GM21576 (cell line): ENCODE results near the gene ZC3HAV1.
A peak's percentile ranks its signal among the peaks of the same experiment; 100 is the strongest.
"Not testable (repeated sequence)": the region's sequence is repeated elsewhere in the genome, so short reads cannot be mapped to it uniquely, and the experiment has no call there.

Experiments
- ATAC-seq: cut with Tn5 transposase; IDR thresholded peaks from one replicate; pipeline ENCODE4 v1.9.1; 2021; ENCODE audit warnings: mild to moderate bottlenecking, moderate library complexity; ENCODE audit not compliant: unreplicated experiment

Gene ZC3HAV1

DNA sequence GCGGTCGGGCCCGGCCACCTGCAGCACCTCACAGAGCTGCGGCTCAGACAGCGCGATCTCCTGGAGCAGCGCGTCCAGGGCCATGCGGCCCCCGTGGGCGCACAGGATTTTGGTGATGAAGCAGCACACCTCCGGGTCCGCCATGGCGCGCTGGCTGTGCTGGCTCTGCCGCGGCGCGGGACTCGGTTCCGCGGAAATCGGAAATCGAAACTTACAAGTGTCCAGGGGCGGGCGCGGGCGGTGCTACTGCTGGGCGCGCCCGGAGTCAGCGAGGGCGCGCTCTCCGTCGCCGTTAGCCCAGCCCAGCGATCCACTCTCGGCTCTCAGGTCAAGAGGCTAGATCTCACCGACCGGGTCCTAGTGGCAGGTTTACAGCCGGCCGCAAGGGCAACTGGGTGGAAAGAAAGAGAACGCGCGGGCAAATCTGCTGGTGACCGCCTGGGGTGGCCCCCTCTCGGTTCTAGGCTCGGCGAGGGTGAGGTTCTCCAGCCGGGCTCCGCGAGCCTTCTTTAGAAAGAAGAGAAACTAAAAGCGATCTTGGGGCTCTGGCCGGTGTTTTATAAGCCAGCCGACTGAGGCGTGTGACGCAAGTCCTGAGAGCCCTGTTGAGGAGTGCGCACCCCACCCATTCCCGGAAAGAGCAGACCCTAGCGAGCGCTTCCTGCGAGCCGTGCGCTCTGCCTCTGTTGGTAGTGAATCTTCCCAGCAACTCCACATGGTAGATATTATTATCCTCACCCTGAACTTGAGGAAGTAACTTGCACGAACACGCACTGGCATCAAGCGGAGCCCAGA, at the start of gene ZC3HAV1:
Gene ZC3HAV1, minus strand, starts transcription at position 533 of the 795 bp plus-strand sequence. Its CDS starts 389 bp downstream, at position 144.
- peak; percentile 69 for ATAC-seq

DNA sequence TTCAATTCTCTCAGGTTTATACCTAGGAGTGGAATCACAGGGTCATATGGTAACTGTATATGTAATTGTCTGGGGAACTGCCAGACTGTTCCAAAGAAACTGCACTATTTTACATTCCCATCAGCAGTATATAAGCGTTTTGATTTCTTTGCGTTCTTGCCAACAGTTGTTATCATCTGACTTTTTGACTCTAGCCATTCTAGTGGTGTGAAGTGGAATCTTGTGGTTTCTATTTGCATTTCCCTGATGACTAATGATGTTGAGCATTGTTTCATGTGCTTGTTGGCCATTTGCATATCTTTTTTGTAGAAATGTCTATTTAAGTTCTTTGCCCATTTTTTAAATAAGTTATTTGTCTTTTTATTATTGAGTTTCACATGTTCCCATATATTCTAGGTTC, 44.3 kb upstream of the ZC3HAV1 start:
- no peak for ATAC-seq

DNA sequence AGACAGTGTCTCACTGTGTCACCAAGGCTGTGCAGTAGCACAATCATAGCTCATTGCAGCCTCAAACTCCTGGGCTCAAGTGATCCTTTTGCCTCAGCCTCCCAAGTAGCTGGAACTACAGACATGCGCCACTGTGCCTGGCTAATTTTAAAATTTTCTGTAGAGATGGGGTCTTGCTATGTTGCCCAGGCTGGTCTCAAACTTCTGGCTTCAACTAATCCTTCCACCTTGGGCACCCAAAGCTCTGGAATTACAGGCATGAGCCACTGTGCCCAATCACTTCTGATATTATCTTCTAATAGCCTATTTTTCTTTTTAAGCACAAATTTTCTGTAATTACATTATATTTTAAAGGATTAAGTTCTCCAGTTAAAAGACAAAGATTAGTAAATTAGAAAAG, 42.6 kb upstream of the ZC3HAV1 start:
- ATAC-seq = no peak

DNA sequence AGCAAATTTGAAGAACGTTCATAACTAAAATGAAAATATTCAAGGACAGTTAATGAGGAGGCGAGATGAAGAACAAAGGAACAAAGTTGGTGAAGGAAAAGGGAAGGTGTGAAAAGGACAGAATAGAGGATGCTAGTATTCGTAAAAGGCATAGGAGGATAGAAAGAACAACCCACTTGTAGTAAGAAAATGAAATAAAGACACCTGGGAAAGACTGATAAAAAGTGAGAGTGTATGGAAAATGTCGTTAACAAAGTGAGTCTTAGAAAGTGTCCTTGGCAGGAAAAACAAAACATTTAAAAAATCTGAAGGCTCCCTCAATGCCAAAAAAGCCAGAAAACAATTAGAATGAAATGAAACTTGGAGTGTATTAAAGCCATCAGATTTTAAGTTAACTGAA, 29.6 kb upstream of the ZC3HAV1 start:
- no peak for ATAC-seq

DNA sequence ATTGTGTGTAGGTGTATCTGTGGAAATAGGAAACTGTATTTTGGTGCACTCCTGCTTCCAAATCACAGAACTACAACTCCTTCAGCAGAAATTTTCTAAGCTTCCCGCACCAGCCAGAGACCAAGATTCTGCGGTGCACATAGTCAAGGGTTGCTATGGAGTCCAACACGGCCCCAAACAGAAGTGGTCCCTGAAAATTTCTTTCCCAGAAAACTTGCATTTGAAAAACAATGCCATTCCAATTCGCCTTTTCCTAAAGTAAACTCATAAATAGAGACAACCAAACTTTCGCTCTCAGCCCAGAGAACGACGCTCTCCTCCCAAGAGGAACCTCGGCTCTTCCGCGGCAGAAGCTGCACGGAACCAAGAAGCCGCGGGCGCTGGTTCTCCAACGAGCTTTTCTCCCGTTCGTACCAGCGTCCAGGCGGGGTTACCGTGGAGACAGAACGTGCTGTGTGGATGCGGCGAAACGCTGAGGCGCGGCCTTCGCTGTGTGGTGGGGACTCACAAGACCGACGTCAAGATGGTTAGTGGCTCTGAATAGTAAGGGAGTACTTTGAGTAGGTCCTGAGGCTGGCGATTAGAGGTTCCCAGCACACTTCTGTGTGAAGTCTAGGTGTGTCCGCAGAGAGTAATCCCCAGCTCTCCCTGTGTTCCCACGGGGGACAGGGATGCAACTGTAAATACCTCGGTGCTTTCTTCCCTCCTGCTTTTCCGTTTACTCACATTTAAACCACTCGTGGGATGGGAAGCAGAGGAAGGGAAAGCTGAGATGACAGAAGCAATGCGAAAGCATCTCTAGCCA, 24.0 kb upstream of the ZC3HAV1 start:
- ATAC-seq = peak; percentile 98

DNA sequence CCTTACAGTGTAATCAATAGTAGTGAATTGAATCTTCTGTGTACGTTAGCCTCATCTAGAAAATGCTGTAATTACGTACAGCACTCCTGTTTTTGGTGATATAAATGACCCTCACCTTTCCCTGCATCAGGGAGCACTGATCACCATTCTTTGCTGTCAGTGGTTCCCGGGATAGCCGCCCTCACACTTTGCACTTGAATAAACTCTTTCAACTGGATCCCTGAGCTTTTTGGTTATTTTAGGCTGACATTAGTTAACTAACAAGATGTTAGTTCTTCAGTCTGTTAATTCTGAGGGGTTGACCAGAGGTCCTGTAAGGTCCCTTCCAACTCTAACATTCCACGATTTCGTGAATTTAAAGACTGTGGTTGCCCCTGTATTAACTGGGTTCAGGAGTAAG, 23.4 kb upstream of the ZC3HAV1 start:
- no peak for ATAC-seq

DNA sequence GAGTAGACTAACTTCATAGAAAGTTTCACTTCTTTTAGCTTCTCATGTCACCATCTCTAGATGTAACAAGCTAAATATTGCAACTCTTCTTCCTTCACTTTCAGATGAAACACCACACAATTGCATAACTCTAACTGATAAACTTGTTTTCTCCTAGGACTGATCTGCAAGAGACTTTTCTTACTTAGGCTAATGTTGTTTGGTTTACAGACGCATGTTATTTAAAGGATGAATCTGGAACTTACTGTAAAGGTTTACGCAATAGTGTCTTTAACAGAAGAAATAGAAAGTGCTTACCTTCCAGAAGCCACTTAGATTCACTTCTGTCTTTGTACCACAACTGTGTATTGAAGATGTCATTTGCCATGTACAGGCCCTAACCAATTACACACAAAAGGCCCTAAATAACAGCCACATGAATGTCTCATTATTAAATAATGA, 22.1 kb upstream of the ZC3HAV1 start:
- no peak for ATAC-seq

DNA sequence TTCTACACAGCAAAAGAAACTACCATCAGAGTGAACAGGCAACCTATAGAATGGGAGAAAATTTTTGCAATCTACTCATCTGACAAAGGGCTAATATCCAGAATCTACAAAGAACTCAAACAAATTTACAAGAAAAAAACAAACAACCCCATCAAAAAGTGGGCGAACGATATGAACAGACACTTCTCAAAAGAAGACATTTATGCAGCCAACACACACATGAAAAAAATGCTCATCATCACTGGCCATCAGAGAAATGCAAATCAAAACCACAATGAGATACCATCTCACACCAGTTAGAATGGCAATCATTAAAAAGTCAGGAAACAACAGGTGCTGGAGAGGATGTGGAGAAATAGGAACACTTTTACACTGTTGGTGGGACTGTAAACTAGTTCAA, 20.3 kb upstream of the ZC3HAV1 start:
- ATAC-seq = not testable (repeated sequence)

DNA sequence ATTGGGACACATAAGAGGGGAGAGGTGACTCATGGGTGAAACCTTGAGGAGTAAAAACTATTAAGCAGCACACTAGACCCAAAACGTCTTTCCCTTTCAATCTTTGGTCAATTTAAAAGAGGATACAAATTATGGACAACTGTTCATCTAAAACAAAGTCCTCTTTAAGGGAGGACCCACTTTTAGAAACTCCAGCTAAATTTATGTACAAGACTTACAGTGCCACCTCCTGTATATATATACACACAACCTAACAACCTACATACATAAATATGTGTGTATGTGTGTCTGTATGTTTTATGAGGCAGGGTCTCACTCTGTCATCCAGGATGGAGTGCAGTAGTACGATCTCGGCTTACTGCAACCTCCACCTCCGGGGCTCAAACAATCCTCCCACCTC, 18.1 kb upstream of the ZC3HAV1 start:
- ATAC-seq = no peak

DNA sequence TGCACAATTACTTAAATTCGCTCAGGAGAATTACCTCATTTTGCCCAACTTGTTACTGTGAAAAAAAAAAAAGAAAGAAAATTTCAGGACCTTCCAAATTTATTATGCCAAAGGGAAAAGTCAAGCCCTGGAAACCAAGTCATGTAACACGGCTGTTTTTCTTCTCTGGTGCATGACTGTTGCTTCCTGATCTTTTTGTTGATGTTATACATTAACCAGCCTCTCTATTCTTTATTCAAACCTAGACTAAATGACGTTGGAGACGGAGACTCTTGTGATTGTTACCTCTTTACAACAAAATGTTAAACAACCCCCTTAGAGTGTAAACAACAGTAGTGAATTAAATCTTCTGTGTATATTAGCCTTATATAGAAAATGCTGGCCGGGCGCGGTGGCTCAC, 16.1 kb upstream of the ZC3HAV1 start:
- ATAC-seq = no peak

DNA sequence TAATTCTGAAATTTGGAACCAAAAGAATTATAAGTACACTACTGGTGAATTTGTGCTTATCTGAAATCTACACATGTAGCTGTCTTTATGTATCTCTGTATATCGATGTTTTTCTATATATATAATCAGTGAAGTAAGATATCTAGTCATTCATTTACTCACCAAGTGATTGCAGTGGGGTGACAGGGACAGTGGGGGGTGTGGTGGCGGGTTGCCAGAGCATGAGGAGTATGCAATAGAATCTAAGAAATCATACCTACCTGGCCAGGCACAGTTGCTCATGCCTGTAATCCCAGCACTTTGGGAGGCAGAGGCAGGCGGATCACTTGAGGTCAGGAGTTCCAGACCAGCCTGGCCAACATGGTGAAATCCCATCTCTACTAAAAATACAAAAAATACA, 15.5 kb upstream of the ZC3HAV1 start:
- not testable (repeated sequence) for ATAC-seq

DNA sequence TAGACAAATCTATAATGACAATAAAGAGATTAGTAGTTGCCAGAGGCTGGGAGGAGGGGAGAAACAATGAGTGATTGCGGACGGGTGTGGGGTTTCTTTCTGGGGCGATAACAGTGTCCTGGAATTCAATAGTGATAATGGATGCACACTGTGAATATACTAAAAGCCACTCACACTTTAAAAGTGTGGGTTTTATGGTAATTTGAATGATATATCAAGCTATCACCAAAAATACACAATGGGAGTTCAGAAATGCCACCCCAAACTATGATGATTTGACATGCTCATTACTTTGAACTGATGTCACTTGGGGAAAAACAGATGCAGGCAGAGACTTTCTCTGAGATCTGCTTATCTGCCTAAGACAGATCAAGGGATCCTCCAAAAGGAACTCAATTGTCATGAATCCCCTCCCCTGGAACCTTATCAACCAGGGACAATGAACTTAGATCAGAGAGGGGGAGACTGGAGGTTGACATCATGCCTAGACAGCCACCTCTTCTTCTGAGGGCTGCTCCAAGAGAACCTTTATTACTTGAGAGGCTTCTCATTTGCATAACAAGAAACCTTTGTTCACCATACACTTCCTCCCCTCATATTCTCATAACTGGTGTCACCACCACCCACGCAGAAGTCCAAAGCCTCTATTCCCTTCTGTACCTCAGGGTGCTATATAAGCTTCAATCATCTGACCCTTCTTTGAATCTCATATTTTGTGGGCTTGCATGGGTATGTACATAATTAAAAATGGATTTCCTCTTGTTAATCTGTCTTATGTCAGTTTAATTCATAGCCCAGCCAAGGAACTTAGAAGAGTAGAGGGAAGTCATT, 14.8 kb upstream of the ZC3HAV1 start:
- peak; percentile 70 for ATAC-seq

DNA sequence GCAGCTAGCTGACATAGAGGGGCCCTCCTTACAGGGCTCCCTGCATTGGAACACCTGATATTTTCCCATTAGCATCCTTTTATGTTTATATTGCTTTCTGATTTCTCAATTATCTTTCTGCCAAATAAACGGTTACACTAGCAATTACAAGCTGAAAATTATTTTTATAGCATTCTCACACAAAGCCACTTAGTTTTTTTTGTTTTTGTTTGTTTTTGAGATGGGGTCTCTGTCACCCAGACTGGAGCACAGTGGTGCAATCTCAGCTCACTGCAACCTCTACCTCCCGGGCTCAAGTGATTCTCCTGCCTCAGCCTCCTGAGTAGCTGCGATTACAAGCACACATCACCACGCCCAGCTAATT, 9.9 kb upstream of the ZC3HAV1 start:
- ATAC-seq = no peak

DNA sequence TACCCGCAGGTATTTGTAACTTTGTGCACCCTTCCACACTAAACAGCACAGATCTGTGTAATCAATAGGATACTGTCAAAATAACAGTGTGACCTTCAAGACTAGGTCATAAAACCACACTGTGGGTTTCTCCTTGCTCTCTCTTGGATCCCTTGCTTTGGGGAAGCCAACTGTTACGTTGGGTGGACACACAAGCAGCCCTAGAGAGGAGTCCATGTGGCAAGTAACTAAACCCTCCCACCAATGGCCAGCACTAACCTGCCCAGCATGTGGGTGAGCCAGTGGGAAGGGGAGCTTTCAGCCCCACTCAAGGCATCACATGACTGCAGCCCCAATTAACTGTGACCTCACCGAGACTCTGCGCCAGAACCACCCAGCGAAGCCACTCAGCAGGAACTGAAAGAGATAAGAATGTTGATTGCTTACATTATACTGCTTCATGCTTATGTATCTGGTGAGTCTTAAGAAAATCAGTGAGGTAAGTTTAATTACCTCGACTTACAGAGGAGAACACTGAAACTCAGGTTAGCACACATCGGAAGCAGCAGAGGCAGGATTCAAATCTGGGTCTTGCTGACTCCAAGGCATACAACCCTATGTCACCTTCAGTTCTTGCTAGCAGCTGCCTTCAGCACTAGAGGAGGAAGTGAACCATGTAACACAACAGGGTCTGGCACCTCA, 9.4 kb upstream of the ZC3HAV1 start:
- ATAC-seq = peak; percentile 80

DNA sequence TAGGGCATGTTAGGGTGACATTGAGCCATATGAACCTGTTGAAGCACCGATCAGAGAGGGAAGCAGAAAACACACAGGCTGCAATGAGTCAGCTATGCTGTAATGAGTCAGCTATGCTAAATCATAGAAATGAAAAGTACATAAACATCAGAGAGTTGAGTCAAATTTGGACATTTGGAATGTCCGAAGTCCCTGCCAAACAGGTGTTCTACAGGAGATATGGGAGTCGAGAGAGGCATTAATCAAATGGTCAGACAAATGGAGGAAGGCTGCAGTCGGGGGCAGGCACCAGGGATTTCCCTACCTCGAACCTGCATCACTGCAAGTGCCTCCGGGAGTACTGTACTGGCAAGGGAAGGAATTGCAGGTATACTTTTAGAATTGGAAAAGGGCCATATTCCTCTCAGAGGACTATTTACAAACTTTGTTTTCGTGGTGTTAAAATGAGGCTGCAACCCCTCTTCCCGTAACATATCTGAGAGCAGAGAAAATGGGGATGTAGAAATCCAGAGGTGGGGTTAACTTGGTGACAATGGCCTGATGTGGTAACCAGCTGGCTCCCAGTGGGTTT, 8.8 kb upstream of the ZC3HAV1 start:
- peak; percentile 68 for ATAC-seq

DNA sequence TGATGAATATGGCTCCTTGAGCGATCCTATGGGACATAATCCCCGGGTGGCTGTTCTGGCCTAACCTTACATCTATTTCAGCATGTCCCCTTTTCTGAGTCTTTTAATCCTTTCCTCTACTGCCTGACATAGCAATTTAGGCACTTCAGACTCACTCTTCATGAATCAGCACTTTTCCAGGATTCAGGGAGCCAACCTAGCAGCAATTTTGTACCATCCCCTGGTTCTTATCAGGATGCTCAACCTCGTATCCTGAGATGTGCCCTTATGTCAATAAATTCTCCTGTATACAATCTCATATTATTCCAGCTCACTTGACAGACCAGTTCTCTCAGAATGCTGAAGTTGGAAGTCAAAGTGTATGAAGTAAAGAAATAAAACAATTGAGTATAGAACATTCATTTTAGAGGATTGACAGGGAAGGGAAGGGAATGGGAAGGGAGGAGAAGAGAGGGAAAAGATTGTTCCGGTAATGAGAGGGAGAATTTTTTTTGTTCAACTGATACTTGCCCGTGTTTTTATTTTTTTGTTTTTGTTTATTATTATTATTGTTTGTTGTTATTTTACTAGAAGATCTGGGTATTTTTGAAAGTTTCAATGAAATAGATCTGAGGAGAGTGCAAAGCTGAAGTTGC, 8.2 kb upstream of the ZC3HAV1 start:
- no peak for ATAC-seq

DNA sequence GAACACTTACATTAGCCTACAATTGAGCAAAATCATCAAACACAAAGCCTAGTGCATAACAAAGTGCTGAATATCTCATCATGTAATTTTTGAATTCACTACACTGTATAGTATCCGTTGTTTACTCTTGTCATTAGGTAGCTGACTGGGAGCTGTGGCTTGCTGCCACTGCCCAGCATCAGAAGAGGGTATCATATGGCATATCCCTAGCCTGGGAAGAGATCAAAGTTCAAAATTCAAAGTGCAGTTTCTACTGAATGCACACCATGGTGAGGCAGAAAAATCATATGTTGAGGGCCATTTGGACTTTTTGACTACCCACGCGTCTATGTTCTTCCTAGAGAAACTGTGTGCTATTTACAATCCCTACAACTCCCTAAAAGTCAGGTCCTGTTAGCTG, 7.5 kb upstream of the ZC3HAV1 start:
- ATAC-seq = no peak

DNA sequence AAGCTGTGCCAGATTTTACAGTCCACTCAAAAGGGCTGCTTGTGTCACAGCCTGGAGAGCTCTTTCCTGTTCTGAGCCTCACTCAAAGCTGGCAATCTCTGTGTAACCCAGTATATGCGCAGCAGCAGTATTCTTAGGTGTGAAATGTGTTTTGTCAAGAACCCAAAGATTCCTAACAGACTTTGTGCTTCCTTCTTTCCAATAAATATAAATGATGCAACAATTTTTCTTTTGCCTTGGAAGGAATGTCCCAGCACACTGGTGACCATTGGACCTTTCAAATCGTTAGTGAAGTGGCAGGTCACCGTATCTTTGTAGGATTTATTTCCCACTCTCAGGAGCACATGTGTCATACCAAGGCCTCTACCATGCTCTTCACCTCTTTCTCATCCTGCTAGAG, 5.6 kb upstream of the ZC3HAV1 start:
- ATAC-seq = no peak

DNA sequence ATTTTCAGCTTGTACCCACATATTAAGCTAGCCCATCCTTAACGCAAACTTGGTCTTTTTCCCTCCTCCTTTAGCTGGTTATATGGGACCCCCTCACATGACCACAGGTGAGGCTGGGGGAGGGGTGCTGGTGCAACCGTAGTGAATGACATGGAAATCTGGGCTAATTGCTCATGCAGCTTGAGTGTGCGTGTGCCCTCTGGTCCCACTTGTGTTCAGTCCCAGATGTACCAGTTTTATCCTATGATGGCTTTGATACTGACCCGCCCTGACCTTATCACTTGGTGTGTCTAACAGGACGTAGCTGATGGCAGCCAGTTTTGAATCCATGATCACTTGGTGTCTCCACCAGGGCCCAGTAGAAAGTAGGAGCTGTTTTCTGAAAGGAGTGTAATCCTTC, 5.1 kb upstream of the ZC3HAV1 start:
- ATAC-seq = no peak

DNA sequence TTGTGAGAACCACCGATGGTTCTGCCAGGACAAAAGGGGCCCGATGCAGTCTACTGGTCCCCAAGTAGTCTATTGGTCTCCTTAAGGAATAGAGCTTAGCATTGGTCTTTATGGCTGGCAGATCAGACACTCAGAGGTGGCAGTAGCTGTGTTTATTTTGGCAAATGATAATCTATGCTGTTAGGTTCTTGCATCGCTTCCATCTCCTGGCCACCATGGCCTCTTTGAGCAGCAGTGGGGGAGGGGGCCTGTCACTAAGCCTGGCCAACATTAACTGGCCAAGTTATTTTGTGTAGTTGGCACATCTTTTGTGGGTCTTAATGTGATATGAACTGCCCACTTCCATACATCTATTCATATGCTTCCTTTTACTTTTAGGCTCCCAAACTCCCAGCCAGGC, 4.5 kb upstream of the ZC3HAV1 start:
- ATAC-seq = no peak
